GM13976 (cell line): ENCODE measurements around the gene NOTCH1.

Source experiments
- DNase-seq: peaks from one replicate; pipeline ENCODE4 v3.0.0; 2012; ENCODE audit warnings: low spot score
- in situ Hi-C: fragments of 300-500 bp; cut with MboI; formaldehyde crosslinking; loops from one replicate; pipeline ENCODE4 v1.12.0; 2022; ENCODE audit warnings: low sequenced_read_pairs, mixed read lengths, inconsistent platforms; ENCODE audit not compliant: unreplicated experiment
- TF ChIP-seq, protein P1 (sequence below): IDR thresholded peaks from 2 replicates; pipeline ENCODE4 v1.5.1; 2012; ENCODE audit warnings: borderline replicate concordance, mild to moderate bottlenecking; ENCODE audit not compliant: insufficient read depth; ENCODE audit errors: extremely low read depth, missing control alignments, control extremely low read depth

Gene NOTCH1

DNA sequence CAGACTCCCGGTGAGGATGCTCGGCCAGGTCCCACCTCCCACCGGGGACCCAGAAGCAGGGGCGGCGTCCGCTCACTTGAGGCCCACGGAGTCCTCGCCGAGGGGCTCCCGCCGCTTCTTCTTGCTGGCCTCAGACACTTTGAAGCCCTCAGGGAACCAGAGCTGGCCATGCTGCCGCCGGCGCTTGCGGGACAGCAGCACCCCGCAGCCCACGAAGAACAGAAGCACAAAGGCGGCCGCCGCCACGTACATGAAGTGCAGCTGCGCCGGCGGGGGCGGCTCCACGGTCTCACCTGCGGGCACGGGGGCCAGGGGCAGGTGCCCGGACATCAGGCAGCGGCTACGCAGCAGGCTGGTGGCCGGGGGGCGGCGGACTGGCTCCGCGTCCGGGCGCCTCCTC lies 43.7 kb downstream of the NOTCH1 start:
- in situ Hi-C loops, result no loop called here
- no peak for DNase-seq

DNA sequence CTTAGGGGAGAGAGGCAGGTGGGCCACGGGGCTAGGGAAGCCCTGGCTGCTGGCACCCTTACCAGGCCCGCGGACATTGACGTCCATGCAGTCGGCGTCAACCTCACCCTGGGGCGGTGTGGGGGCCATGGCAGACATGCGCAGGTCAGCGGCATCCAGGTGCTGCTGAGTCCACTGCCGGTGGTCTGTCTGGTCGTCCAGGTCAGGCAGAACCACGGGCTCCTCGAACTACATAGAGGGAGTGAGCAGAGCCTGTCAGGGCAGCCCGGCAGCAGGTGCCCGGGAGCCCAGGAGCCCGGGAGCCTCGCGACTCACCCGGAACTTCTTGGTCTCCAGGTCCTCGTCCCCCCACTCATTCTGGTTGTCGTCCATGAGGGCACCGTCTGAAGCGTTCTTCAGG lies 44.2 kb downstream of the NOTCH1 start:
- TF ChIP-seq, protein P1, sequence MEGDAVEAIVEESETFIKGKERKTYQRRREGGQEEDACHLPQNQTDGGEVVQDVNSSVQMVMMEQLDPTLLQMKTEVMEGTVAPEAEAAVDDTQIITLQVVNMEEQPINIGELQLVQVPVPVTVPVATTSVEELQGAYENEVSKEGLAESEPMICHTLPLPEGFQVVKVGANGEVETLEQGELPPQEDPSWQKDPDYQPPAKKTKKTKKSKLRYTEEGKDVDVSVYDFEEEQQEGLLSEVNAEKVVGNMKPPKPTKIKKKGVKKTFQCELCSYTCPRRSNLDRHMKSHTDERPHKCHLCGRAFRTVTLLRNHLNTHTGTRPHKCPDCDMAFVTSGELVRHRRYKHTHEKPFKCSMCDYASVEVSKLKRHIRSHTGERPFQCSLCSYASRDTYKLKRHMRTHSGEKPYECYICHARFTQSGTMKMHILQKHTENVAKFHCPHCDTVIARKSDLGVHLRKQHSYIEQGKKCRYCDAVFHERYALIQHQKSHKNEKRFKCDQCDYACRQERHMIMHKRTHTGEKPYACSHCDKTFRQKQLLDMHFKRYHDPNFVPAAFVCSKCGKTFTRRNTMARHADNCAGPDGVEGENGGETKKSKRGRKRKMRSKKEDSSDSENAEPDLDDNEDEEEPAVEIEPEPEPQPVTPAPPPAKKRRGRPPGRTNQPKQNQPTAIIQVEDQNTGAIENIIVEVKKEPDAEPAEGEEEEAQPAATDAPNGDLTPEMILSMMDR, result no peak
- DNase-seq, result no peak
- in situ Hi-C loops, result no loop called here

More for the DNA sequence above, 43.7 kb downstream of the NOTCH1 start:
- TF ChIP-seq, protein P1, result no peak

DNA sequence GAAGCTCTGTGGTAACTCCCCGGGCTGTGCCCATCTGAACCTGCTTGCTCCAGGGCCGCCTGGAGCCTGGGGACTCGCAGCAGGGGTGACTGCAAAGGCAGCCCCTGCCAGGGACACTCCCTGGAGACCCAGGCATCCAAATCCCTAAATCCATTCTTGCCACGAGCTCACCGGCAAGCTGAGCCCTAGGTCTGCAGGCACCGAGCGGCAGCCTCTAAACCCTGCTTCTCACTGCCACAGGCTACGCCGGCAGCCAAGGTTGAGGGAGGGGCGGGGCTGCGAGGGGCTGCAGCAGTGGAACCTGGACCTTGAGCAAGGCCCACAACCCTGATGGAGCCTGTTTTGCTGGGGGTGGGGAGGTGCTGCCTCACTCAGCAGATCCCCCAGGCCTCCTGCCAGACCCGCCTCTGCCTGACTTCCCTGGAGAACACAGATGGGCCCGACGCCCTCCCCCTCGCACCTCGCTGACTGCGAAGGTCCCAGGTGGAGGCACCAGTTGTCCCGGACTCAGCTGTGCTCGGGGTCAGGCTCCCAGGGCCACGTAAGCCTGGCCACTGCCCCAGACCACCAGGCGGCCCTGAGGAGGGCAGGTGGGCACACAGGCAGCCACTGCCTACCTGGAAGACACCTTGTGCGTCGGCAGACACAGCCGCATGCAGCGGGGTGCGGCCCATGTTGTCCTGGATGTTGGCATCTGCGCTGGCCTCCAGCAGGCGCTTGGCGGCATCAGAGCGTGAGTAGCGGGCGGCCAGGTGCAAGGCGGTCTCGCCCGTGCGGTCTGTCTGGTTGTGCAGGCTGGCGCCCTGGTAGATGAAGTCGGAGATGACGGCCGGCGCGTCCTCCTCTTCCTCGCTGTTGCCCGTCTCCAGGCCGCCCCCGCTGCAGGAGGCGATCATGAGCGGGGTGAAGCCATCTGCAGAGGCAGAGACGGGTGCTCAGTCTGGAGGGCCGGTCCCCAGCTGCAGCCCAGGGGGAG lies 45.6 kb downstream of the NOTCH1 start:
- TF ChIP-seq, protein P1, result no peak
- no peak for DNase-seq
- in situ Hi-C loops, result no loop called here

DNA sequence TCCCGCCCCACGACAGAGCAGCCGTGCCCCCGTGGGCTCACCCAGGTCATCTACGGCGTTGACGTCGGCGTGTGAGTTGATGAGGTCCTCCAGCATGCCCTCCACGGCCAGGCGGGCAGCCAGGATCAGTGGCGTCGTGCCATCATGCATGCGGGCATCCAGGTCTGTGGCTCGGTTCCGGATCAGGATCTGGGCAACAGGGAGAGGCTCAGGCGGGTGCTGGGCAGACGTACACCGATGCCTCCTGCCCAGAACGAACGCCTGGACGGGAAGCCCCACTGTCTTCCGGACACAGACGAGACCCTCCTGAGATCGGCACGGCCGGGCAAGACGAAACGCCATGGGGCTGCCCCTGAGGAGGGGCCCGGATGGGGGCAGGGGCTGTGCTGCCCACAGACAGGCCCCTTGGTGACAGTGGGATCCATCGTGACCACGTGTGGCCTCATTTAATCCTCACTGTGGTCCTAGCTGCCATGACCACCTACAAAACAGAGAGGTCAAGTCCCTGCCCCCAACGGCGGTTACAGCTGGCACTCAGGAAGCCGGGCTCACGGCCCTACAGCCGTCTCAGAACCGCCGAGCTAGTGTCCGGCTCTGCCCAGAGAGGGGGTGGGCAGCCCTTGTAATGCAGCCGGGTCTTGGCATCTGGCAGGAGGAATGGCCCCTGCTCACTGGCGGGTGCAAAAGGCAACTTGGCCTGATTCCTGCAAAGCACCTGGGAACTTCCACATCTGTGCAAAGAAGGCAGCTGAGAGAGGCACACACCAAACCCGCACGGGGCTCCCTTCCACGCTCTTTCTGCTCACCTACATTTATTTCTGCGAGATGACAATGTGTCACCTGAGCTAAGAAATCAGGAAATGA lies 46.5 kb downstream of the NOTCH1 start:
- in situ Hi-C loops, result no loop called here
- no peak for DNase-seq
- TF ChIP-seq, protein P1, result no peak

DNA sequence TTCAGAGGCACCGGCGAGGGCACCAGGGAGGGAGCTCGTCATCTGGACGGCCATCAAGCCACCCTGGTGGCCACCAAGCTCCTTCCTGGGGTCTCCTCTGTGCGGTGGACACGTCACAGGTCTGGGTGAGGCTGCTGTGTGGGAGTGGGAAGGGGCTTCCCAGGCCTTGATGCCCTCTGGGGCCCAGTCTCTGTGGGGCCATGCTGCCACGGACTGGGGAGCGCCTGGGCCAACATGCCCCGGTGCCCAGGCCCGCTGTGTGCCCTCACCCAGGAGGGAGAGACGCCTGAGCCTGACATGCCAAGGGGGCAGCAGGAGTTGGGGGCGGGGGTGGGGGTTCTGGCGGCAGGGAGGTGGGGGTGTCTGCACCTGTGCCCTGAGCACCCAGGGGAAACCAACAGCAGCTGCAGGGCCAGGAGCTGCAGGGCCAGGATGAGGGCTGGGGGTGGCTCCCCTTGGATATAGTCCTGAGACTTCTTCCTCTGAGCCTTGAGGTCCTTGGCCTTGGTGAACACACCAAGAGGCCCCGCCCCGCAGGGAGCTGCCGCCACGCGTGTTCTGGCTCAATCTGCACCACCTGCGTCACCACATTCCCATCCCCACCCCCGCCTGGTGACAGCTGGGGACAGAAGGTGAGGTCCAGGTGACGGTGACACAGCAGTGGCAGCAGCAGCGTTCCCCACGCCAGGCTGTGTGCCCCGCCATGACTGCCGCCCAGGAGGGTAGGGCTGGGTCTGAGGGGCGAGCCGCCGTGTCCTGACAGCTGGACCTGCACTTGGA lies 47.7 kb downstream of the NOTCH1 start:
- no peak for DNase-seq
- in situ Hi-C loops, result no loop called here
- TF ChIP-seq, protein P1, result no peak

DNA sequence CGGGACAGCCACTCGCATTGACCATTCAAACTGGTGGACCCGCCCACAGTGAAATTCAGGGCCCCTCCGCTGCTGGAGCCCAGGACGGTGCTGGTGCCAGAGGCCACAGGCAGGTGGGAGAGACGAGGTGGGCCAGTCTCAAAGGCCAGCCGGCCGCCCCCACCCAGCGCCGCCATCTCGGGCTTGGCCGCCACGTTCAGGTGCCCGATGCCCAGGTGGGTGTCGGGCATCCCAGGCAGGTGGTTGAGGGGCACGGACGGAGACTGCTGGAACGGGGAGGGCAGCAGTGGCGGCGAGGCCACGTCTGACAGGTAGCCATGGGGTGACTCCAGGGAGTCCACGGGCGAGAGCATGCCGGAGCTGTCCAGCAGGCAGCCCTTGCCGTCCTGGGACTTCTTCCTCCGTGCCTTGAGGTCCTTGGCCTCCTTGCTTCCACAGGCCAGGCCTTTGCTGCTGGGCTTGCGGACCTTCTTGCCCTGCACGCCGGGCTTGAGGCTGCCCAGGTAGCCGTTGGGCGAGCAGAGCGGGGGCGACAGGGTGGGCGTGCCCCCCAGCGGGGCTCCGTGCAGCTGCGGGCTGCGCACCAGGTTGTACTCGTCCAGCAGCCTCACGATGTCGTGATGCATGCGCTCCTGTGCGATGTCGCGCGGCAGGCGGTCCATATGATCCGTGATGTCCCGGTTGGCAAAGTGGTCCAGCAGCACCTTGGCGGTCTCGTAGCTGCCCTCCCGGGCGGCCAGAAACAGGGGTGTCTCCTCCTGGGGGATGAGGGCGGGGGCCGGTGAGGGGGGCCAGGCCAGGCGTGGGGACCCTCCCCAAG lies 48.8 kb downstream of the NOTCH1 start:
- TF ChIP-seq, protein P1, result no peak
- no peak for DNase-seq
- in situ Hi-C loops, result no loop called here
